GM12875 (cell line): ENCODE results near the gene ARSB.

Experiments
- H3K4me3 ChIP-seq: one replicate; pipeline ENCODE4 v1.5.1; 2011; ENCODE audit warnings: low read depth, low read length, control low read depth
- TF ChIP-seq, protein P1 (sequence below): IDR thresholded peaks from 2 replicates; pipeline ENCODE4 v1.5.1; 2011; ENCODE audit warnings: low read depth, mild to moderate bottlenecking, control low read depth, inconsistent platforms, low read length, moderate library complexity, borderline replicate concordance; ENCODE audit not compliant: insufficient read depth

Gene ARSB

GRCh38 chr5:78779771-78780616, 205.1 kb downstream of the ARSB start:
- TF ChIP-seq, protein P1, sequence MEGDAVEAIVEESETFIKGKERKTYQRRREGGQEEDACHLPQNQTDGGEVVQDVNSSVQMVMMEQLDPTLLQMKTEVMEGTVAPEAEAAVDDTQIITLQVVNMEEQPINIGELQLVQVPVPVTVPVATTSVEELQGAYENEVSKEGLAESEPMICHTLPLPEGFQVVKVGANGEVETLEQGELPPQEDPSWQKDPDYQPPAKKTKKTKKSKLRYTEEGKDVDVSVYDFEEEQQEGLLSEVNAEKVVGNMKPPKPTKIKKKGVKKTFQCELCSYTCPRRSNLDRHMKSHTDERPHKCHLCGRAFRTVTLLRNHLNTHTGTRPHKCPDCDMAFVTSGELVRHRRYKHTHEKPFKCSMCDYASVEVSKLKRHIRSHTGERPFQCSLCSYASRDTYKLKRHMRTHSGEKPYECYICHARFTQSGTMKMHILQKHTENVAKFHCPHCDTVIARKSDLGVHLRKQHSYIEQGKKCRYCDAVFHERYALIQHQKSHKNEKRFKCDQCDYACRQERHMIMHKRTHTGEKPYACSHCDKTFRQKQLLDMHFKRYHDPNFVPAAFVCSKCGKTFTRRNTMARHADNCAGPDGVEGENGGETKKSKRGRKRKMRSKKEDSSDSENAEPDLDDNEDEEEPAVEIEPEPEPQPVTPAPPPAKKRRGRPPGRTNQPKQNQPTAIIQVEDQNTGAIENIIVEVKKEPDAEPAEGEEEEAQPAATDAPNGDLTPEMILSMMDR: no peak
- no peak overlapping the region for H3K4me3 ChIP-seq

GRCh38 chr5:78779262-78779661, 205.8 kb downstream of the ARSB start:
- TF ChIP-seq, protein P1: no peak
- H3K4me3 ChIP-seq: no peak overlapping the region

- TF ChIP-seq, protein P1: no peak
- H3K4me3 ChIP-seq: no peak overlapping the region
These were observed 206.6 kb downstream of the ARSB start for GRCh38 chr5:78778538-78778937.

- TF ChIP-seq, protein P1: no peak
- no peak overlapping the region for H3K4me3 ChIP-seq
These were observed 207.2 kb downstream of the ARSB start for GRCh38 chr5:78777901-78778300.

- no peak overlapping the region for H3K4me3 ChIP-seq
- TF ChIP-seq, protein P1: no peak
These were observed 208.5 kb downstream of the ARSB start for GRCh38 chr5:78776637-78777036.

DNA sequence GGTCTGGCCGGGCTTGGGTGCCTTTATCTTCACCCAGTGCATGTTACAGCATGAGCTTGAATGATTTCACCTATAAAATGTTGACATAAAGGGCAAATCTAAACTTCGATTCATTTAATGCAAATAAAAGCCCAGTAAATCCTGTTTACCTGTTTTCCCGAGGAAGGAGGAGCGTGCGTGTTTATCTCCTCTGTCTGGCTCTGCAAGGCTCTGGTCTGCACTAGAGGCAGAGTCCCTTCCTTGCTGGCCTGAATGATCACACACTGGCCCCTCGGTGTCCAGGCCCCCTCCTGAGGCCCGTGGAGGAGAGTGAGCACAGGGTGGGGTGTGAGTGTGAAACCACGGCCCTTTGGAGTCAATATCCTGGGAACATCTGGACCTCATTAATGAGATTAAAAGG, 211.5 kb downstream of the ARSB start:
- TF ChIP-seq, protein P1: no peak
- no peak overlapping the region for H3K4me3 ChIP-seq

DNA sequence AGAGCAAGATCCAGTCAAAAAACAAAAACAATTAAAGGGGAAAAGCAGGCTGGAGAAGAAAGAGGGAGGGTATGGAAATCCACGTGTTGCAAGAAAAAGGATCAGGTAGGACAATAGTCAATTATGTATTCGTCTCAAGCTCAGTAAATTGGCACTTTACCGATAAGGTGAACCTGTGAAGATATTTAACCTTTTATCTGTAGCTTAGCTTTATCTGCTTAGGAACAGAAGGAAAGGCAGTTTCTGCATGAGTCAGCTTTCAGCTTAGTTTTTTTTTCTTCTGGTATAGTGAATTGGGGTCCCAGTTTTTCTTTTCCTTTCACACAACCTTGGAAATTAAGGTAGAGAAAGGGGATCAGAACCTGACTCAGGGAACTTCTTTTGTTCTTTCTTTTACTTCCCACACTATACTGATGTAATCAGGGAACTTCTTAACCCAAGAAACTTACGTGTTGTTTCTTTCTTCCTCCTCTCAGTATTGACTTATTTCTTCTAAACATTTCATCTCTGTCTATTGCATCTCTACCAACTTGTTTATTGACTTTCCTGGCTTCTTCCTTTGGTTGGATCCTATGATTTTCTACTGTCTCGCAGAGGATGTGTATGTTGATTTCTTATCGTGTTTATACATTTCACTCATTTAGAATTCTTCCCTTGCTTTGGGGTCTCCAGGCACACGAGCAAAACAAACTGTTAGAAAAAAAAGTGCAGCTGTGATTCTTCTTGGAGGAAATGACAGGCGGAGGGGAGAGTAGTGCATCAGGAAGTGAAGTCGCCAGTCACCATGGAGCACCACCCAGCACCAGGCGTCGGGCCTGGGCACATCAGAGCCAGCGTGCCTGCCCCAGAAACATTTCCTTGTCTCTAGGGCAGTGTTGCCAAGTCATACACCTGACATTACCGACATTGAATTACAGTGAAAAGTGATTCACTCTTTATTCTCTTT, 213.6 kb downstream of the ARSB start:
- TF ChIP-seq, protein P1: no peak
- H3K4me3 ChIP-seq: no peak overlapping the region
